ES-I3 (cell line): ENCODE data around the gene EIF2B2.

ENCODE experiments used
- H3K36me3 ChIP-seq: 2 replicates; pipeline ENCODE4 v1.6.1; 2013; ENCODE audit warnings: mild to moderate bottlenecking, low read length, control low read depth, moderate library complexity; ENCODE audit not compliant: insufficient read depth
- H3K4me1 ChIP-seq: 2 replicates; pipeline ENCODE4 v1.6.1; 2013; ENCODE audit warnings: mild to moderate bottlenecking, control low read depth, low read length; ENCODE audit not compliant: insufficient read depth
- H3K9ac ChIP-seq: 2 replicates; pipeline ENCODE4 v1.6.1; 2013; ENCODE audit warnings: low read depth, mild to moderate bottlenecking, low read length, moderate library complexity
- H3K9me3 ChIP-seq: 2 replicates; pipeline ENCODE4 v1.6.1; 2013; ENCODE audit warnings: mild to moderate bottlenecking, low read length, moderate library complexity; ENCODE audit not compliant: control insufficient read depth, insufficient read depth

The EIF2B2 gene

DNA sequence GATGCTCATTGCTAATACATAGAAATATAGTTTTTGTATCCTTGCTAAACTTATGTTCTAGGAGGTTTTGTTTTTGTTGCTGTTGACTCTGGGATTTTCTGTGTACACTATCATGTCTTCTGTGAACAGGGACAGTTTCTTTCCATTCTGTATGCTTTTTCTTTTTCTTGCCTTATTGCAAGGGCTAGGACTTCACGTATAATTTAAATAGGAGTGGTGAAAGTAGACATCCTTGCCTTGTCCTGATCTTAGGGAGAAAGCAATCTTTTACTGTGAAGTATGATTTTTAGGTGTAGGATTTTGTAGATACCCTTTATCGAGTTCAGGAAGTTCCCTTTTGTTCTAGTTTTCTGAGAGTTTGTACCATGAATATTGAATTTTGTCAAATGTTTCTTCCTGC, 1.5 kb upstream of the EIF2B2 start:
- H3K4me1 ChIP-seq, result no peaks in the 10 kb centered on the region
- H3K9ac ChIP-seq, result no peak overlapping the region
- H3K9me3 ChIP-seq, result no peaks in the 10 kb centered on the region
- peaks cover 9% of the 10 kb centered on the region for H3K36me3 ChIP-seq

DNA sequence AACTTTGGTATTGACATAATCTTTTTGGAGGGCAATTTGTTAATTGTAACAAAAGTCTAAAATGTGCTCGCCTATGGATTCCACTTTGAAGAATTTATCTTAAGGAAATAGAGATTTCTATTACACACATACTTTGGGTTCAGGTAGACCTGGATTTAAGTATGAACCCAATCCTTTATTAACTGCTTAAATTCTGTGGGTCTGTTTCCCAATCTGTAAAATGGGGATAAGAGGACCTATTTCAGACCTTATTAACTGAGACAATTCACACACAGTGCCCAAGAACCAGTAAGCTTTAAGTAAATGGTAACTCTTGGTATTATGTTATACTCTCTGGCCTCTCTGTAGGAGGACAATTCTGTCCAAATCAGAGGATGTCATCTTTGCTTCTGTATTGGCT, 822 bp upstream of the EIF2B2 start:
- Histone ChIP-seq H3K4me1 (no peaks in the 10 kb centered on the region), H3K9me3 (no peaks in the 10 kb centered on the region), H3K9ac (peak overlapping the region; percentile 85; the same call in 1 of the 2 replicates), H3K36me3 (peaks cover 12% of the 10 kb centered on the region)

DNA sequence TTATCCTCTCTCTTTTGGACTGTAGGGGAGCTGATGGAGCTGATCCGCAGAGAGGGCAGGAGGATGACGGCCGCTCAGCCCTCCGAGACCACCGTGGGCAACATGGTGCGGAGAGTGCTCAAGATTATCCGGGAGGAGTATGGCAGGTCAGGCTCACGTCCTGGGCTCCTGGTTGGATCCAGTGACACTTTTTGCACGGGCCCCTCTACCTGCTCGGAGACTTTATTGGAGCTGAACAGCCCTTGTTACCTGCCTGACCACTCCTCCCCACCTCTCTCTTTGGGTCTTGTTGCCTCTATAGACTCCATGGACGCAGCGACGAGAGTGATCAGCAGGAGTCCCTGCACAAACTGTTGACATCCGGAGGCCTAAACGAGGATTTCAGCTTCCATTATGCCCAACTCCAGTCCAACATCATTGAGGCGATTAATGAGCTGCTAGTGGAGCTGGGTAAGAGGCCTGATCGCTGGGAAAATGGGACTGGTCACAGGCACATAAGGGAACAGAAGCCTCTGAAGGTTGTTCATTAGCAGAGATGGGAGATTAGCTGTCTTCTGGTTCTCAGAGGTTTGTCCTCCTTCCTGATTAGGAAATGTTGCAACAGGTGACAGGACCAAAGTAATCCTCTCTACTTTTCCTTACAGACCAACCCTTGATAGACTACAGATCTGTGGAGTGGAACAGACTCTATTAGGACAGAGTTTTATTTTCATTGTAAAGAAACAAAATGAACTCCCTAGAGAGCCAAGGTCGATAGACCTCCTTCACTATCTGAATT, 718 bp downstream of the EIF2B2 start:
- Histone ChIP-seq H3K9me3 (no peaks in the 10 kb centered on the region), H3K9ac (peak overlapping the region; percentile 85), H3K36me3 (peaks cover 23% of the 10 kb centered on the region), H3K4me1 (no peaks in the 10 kb centered on the region)

DNA sequence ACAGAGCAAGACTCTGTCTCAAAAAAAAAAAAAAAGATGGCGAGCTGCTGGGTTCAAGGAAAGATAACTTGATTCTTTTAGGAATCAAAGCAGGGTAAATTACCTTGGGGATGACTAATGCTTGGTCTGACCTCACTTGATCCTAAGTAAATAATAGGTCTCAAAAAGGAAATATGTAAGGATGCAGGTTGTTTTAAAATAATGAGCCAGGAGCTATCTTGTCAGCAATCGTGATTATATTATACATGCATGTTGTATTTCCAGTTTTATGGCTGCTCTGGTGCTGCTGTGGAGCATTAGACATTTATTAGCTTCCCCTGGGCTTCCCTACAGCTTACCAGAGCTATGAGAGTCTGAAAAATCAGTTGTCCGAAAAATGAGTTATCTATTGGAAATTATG, 2.6 kb downstream of the EIF2B2 start:
- Histone ChIP-seq H3K4me1 (no peaks in the 10 kb centered on the region), H3K9me3 (no peaks in the 10 kb centered on the region), H3K36me3 (peaks cover 27% of the 10 kb centered on the region), H3K9ac (no peak overlapping the region)

DNA sequence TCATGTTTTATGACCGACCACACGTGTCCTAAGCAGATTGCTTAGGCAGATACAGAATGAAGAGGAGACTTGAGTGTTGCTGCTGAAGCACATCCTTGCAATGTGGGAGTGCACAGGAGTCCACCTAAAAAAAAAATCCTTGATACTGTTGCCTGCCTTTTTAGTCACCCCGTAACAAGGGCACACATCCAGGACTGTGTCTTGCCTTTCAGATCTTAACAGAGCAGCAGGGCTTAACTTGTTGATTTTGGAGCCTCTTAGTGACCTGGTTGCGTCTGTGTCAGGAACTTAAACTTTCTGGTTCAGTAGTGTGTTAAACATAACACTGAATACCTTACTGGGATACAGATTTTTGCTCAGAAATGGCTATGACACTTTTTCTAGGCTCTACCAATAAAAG, 6.5 kb downstream of the EIF2B2 start:
- Histone ChIP-seq H3K9me3 (no peaks in the 10 kb centered on the region), H3K36me3 (peaks cover 31% of the 10 kb centered on the region), H3K4me1 (peaks cover 10% of the 10 kb centered on the region; the same call in 1 of the 2 replicates), H3K9ac (no peak overlapping the region)

DNA sequence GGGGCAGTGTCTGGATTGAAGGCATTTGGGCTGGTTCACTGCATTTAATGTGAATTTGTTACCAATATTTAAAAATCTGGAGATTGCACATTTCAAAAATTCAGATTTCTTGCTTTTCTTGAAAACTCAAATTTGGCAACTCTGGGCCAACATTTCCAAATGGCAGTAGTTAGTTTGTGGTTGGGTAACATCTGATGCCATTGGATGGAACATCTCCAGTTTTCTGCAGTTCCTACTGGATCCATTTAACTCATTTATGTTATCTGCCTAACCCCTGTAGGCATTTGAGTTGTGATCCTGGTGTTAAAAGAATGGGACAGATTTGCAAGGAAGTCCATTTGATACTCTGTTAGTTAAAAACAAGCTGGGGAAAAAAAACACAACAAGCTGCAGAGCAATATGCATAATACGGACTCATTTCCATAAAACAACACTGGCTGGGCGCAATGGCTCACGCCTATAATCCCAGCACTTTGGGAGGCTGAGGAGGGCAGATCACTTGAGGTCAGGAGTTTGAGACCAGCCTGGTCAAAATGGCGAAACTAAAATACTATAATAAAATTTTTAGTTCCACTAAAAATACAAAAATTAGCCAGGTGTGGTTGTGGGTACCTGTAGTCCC, 7.9 kb downstream of the EIF2B2 start:
- H3K36me3 ChIP-seq, result peaks cover 30% of the 10 kb centered on the region

DNA sequence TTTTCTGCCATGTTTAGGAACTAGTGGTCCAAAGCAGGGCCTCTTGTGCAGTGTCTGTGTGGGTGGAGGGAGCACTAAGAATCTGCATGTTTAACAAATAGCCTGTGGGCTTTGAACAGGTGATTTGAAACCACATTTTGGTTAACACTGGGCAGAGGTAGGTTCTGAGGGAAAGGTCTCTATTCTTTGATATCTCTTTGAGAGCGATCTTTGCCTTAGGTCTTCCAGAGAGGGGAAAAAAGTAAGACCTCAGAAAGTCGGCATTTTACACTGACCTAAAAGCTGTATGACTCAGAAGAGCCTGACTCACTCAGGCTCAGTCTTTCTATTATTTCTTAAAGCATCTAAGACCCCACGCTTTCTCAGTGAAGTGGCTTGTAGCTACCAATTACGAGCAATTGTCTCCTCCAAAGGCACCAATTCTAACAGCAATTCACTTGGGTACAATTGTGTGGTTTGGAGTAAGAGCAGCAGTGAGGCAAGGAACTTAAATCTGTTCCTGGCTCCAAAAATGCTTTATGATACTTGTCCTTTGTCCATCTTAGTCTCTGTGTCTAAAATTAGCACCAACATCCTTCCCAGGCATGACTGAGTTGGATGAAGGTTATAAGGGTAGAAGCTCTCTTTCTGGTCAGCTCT, 8.8 kb downstream of the EIF2B2 start:
- no peaks in the 10 kb centered on the region for H3K9me3 ChIP-seq
- H3K9ac ChIP-seq, result no peak overlapping the region
- peaks cover 29% of the 10 kb centered on the region for H3K36me3 ChIP-seq
- H3K4me1 ChIP-seq, result peaks cover 10% of the 10 kb centered on the region; the same call in 1 of the 2 replicates

More for the DNA sequence above, 7.9 kb downstream of the EIF2B2 start:
- H3K9me3 ChIP-seq, result no peaks in the 10 kb centered on the region
- H3K9ac ChIP-seq, result no peak overlapping the region
- peaks cover 10% of the 10 kb centered on the region; the same call in 1 of the 2 replicates for H3K4me1 ChIP-seq

DNA sequence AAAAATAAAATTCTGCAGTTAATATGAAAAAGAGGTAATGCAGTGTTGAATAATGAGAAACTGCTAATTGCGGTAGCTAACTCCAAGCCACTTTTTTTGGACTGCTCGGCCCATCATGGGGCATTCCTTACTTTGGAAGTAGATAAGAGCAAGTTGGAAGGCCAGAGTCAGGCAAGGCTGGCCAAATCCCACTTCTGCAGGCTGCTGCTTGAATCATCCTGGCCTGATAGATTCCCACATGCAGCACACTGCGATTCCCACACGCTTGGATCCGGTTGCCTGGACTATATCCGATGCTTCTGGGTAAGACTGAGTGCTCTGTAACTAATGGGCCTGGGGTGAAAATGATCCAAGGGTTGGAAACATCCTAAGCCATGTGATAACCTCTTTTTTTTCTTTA, 10.6 kb downstream of the EIF2B2 start:
- H3K4me1 ChIP-seq, result peaks cover 10% of the 10 kb centered on the region; the same call in 1 of the 2 replicates
- H3K36me3 ChIP-seq, result peaks cover 23% of the 10 kb centered on the region
- H3K9me3 ChIP-seq, result no peaks in the 10 kb centered on the region
- no peak overlapping the region for H3K9ac ChIP-seq

DNA sequence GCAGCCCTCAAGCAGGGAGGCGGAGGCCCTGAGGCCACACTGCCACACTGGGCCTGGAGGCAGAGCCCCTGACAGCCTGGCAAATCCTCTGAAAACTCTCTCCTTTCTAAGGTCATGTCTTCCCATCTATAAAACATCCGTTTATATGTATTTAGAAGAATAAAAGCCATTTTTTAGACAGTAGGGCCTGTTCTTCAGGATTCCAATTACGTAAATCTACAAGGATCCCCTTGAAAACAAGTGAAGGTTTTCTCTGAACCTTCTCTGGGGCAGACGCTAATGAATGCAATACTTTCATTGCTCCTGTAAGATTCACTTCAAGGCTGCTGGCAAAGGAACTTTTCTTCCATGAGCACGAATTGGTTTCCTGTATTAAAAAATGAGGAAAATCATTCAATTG, 12.8 kb downstream of the EIF2B2 start:
- Histone ChIP-seq H3K4me1 (peaks cover 10% of the 10 kb centered on the region; the same call in 1 of the 2 replicates), H3K36me3 (peaks cover 21% of the 10 kb centered on the region), H3K9me3 (no peaks in the 10 kb centered on the region), H3K9ac (no peak overlapping the region)

DNA sequence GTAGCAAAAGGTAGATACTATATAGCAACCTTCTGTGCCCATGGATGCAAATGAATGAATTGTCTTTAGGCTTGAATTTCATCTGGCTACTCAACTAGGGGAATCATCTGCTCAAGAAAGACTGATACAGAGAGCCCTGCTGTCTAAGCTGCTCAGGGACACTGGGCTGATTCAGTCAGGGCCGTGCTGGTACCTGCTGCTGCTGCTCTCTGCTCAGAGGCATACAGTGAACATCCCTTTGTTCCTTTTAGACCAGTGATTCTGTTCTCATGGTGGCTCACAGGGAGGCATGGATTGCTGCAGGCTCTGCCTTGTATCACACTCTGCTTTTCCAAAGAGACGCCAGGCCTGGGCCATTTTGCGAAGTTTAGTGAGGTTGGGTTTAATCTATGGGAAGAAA, 14.1 kb downstream of the EIF2B2 start:
- H3K36me3 ChIP-seq, result peaks cover 20% of the 10 kb centered on the region

DNA sequence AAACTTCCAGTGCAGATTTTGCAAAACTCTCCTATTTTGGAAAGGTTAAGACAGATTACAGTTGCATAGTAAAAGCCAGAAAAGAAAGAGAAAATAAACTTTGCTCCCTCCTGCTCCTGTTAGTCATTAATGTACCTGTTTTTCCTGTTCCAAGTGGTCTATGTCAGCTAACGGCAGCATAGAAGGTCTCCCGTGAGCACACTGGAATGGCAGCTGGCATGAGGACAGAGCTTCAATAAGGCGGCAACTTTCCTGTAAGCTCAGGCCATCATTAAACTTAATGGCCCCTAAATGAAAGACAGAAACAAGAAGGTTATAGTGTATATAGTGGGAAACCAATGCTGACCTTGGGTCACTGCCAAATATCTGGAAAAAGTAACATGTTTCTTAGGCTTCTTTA, 16.0 kb downstream of the EIF2B2 start:
- Histone ChIP-seq H3K4me1 (no peaks in the 10 kb centered on the region), H3K9me3 (no peaks in the 10 kb centered on the region), H3K36me3 (peaks cover 24% of the 10 kb centered on the region), H3K9ac (no peak overlapping the region)

More for the DNA sequence above, 14.1 kb downstream of the EIF2B2 start:
- Histone ChIP-seq H3K9me3 (no peaks in the 10 kb centered on the region), H3K4me1 (peaks cover 2% of the 10 kb centered on the region; the same call in 1 of the 2 replicates), H3K9ac (no peak overlapping the region)

DNA sequence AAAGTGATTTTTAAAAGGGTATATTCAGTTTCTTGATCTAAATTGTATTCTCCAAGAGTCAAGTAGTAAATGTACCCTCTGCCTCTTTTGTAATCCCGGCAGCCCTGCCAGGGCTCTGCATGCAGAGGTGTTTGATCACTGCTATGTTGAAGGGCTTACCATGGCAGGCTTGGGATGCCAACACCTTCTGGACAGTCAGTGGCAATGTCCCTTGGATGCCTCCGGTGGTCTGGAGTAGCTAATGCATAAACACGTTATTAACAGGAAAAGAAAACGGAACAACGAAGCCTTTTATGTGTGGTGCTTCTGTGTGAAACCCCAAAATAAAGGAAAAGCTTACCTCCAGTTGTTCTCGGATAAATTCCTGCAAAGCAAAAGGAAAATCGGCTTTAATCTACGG, 19.9 kb downstream of the EIF2B2 start:
- Histone ChIP-seq H3K36me3 (peaks cover 13% of the 10 kb centered on the region), H3K9me3 (no peaks in the 10 kb centered on the region), H3K4me1 (no peaks in the 10 kb centered on the region), H3K9ac (no peak overlapping the region)

DNA sequence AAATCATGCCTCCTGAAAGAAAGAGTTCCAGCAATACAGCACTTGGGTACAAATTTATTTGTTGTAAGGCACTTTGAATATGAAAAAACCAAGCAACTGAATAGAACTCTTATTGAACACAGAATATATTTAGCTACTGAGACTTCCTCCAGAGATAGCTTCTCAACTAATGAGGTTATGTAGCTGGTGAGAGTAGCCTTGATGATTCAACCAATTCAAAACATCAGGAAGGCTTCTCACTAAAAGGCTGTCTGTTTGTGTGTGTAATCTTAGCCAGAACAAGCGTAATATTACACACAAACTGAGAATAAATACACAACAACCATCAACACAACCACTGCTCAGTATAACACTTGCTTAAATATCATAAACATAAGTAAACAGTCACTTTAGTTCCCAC, 20.4 kb downstream of the EIF2B2 start:
- H3K9ac ChIP-seq, result no peak overlapping the region
- H3K4me1 ChIP-seq, result no peaks in the 10 kb centered on the region
- H3K36me3 ChIP-seq, result peaks cover 10% of the 10 kb centered on the region
- no peaks in the 10 kb centered on the region for H3K9me3 ChIP-seq

DNA sequence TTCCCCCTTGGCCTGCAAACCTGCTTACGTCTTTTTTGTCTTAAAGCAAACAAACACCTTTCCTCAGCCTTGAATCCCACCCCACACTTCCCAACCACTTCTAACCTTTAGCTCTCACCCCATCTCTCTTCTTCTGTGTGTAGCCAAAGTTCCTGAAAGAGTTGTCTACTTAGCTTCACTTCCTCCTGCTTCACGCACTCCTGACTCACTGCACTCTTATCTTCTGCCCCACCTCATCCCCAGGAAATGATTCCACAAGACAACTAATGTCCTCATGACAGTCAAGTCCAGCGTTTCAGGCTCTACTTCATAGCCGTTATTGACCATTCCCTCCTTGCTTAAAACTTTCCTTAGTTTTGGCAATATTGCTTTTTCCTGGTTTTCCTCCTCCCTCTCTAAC, 22.4 kb downstream of the EIF2B2 start:
- H3K4me1 ChIP-seq, result no peaks in the 10 kb centered on the region
- no peak overlapping the region for H3K9ac ChIP-seq
- H3K9me3 ChIP-seq, result no peaks in the 10 kb centered on the region
- peaks cover 6% of the 10 kb centered on the region; the same call in 1 of the 2 replicates for H3K36me3 ChIP-seq

DNA sequence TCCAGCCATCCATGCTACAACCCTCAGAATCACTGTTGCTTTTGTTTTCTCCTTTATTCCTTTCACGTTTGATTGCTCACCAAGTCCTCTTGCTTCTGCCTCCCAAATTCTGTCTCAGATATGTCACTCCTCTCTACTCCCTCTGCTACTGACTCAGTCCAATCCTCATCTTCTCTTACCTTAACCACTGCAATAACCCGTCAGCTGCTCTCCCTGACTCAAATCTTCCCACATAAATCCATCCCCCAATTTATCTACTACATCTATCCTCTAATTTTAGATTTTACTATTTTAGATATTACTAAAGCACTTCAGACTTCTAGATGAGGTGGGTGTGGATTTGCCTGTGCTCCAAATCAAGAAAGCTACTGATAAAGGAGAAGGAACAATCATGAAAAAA, 23.2 kb downstream of the EIF2B2 start:
- H3K36me3 ChIP-seq, result peaks cover 6% of the 10 kb centered on the region
- no peaks in the 10 kb centered on the region for H3K9me3 ChIP-seq
- no peaks in the 10 kb centered on the region for H3K4me1 ChIP-seq
- H3K9ac ChIP-seq, result no peak overlapping the region
